KBM-7 (cell line): Measurements from ENCODE around the gene UNK.
"Not testable (repeated sequence)": the region's sequence is repeated elsewhere in the genome, so short reads cannot be mapped to it uniquely, and the experiment has no call there.

ENCODE experiments used
- DNase-seq: peaks from one replicate; pipeline ENCODE4 v3.0.0-alpha.2; 2015
- in situ Hi-C: fragments of 300-500 bp; cut with MboI; formaldehyde crosslinking; loops from 2 replicates; pipeline ENCODE4 v1.14.3; 2020; ENCODE audit warnings: low sequenced_read_pairs, low pct_unique_long_range_greater_than_20kb, mixed read lengths

UNK gene

DNA sequence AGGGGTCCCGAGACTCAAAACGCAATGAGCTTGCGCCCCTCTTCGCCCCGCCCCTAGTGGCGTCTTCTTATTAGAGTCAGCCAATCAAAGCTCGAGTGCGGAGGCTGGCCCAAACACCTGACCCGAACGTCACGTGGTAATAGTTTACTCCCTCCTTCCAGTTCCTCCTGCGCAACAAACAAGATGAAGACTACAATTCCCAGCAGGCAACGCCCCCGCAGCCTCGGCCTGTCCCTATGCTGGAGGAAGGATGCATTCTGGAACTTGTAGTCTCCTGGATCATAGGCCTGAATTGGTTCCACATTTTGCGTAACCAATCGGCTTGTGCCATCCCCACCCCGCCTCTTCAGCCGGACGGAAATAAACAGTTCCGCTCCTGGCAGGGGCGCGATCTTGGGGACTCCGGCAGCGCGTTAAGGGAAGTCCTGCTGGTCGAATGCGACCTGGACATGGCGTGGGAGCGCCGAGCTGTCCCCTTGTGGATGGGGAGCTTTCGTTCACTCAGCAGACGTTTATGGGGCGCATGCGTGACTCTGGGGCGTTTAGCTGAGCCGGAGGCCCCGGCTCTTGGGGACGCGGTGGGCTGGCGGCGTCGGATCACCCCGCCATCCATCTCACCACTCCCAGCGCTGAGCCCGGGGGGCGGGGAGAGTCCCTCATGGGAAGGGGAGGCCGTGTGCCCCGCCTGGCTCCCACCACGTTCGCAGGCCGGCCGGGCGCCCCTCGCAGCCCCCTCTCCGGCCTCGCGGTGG, 70.9 kb downstream of the UNK start, which contains the start of gene WBP2:
Gene WBP2, minus strand, starts transcription at position 26 of the 752 bp plus-strand sequence. CDS start 38 bp downstream, outside the sequence.
- in situ Hi-C loops, result no loop called here
- DNase-seq, result peak; percentile 100

DNA sequence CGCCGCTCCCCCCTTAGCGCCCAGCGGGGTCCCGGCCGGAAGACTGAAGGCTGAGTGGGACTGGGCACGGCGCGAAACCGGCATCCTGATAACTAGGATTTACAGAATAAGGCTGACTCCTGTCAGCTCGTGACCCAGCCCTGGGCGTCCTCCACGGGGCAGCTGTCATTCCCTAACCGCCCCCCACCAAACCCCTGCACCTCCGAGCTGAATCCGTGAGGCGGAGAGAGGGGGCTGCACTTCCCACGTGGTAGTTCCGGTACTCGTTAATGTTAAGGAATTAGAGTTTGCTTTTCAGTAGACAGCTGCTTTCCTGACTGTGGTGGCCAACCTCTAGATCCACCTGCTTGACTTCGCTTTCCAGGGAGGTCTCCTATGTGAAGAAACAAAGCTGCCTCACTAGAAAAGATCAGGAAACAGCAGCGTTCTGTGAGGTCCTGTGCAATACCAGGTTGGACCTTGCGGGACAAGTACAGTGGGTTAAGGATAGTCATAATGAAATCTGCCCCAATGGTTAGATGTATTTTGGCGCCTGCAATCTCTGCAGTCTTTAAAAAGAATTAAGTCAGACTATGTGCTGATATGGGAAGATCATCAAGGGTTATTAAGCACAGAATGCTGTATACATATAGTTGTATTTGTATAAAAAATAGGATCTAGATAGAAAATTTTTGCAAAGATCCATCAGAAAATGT, 71.6 kb downstream of the UNK start:
- in situ Hi-C loops, result no loop called here
- DNase-seq, result peak; percentile 66

DNA sequence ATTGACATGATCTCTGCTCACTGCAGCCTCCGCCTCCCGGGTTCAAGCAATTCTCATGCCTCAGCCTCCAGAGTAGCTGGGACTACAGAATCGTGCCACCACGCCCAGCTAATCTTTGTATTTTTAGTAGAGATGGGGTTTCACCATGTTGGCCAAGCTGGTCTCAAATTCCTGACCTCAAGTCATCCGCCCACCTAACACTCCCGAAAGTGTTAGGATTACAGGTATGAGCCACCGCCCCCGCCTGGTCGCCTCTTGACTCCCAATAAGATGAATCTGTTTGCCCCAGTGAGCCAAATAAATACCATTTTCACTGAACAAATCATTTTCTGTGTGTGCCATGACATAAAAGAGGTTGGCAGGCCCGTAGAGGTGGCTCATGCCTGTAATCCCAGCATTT, 74.8 kb downstream of the UNK start:
- DNase-seq, in situ Hi-C loops: not testable (repeated sequence)

DNA sequence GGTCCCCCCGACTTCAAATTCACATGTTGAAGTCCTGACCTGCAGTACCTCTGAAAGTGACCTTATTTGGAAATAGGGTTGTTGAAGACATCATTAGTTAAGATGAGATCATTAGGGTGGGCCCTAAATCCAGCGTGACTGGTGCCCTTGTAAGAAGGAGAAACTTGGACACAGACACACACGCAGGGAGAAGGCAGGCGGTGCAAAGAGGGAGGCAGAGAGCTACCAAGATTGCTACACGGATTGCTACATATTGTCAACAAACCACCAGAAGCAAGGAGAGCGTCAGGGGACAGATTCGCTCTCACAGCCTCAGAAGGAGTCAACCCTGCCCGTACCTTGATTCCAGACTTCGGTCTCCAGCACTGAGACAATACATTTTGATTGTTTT, 77.3 kb downstream of the UNK start:
- in situ Hi-C loops, result no loop called here
- no peak for DNase-seq

DNA sequence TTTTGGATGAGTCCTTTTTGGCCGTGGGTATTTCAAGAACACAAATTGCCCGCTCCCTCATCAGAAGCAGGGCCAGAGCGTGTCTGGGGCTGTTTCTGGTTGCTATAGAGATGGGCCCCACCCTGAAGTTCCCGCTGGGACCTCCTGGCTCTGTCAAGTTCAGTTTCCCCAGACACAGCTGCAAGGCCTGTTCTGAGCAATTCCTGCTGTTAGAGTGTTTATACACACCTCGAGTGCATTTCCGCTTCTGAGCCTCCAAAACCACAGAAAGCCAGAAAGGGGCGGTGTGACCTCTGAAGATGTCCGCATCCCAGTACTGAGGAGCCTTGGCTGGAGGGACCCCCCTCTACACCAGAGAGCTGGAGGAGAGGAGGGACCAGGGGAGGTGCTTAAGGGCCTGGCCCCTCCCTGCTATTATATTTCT, 79.9 kb downstream of the UNK start:
- in situ Hi-C loops, result no loop called here
- peak; percentile 90 for DNase-seq

DNA sequence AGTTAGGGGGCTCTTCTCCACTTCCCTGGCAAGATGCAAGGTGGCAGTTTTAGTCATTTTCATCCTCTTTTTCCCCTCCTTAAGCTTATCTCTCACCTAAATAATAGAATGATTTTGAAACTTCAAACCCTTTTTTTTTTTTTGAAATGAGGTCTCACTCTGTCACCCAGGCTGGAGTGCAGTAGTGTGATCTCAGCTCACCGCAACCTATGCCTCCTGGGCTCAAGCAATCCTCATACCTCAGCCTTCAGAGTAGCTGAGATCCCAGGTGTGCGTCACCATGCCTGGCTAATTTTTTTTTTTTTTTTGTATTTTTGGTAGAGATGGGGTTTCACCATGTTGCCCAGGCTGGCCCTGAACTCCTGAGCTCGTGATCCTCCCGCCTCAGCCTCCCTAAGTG, 80.3 kb downstream of the UNK start:
- in situ Hi-C loops, DNase-seq: not testable (repeated sequence)

DNA sequence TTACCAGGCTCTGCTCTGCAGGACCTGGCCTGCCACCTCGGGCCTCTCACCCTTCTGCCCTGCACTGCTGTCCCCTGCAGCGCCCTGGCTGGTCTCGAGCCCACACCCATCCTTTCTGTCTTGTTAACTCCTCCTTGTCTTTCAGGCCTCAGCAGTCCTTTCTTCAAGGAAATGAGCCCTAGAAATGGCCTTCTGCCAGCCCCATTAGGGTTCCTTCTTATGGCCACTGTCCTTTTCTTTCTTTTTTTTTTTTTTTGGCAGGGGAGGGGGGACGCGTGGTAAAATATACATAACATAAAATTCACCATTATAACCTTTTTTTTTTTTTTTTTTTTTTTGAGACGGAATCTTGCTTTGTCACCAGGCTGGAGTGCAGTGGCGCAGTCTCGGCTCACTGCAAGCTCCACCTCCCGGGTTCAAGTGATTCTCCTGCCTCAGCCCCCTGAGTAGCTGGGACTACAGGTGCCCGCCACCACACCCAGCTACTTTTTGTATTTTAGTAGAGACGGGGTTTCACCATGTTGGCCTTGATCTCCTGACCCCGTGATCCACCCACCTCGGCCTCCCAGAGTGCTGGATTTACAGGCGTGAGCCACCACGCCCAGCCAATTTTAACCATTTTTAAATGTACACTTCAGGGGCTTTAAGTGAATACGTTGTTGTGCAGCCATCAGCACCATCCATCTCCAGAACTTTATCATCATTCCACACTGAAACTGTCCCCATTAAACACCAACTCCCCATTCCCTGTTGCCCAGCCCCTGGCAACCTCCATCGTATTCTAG, 81.0 kb downstream of the UNK start:
- in situ Hi-C loops, DNase-seq: not testable (repeated sequence)

DNA sequence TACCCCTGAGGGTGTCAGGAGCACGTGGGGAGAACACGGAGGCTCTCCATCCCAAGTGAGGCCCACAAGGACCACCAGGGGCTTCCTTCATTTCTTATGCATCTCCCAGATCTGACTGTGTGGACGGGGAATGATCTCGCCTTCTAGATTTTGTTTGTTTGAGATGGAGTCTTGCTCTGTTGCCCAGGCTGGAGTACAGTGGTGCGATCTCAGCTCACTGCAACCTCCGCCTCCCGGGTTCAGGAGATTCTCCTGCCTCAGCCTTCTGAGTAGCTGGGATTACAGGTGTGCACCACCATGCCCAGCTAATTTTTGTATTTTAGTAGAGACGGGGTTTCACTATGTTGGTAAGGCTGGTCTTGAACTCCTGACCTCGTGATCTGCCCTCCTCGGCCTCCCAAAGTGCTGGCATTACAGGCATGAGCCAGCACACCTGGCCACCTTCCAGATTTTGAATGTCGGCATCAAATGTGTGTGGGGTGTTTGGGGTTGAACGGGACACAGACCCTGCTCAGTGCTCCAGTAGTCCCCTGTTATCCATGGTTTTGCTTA, 84.2 kb downstream of the UNK start:
- in situ Hi-C loops, DNase-seq: not testable (repeated sequence)

DNA sequence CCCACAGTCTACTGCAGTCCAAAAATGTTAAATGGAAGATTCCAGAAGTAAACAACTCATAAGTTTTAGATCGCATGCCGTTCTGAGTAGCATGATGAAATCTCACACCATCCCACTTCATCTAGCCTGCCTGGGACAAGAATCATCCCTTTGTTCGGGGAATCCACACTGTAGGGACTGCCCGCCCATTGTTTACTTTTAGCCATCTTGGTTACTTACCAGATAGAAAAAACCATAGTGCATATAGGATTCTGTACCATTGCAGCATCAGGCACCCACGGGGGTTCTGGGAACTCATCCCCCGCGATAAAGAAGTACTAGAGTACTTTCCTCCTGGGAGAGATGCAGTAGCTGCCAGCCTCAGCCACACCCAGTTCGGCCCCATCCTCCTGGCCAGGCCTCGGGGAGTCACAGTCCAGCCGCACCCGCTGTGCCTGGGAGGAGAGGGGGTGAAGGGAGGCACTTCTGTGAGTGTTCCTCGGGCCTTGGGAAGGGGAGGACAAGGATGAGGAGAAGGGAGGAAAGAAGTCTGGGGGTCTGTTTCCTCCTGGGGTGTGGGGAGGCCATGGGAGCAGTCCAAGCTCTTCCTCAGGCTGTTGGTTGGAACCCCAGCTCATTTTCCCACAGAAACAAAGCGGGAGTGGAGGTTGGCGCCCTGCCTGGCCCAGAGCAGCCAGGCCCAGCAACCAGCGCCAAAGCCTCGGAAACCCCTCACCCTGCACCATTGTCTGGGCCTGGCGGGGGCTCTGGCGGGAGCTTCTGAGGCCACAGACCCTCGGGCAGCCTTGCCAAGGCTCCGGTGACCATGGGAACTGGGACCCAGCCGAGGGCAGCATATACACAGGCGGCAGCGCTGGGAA, 84.9 kb downstream of the UNK start:
- in situ Hi-C loops, result no loop called here
- DNase-seq, result no peak

DNA sequence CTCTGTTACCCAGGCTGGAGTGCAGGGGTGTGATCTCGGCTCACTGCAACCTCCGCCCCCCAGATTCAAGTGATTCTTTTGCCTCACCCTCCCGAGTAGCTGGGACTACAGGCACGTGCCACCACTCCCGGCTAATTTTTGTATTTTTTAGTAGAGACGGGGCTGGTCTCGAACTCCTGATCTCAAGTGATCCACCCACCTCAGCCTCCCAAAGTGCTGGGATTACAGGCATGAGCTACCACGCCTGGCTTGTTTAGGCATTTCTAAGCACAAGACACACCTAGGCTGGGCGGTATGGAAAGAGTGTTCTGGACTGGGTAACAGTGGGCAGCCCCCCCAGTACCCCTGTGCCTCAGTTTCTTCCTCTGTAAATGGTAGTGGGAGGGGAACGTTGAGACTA, 85.6 kb downstream of the UNK start:
- DNase-seq, in situ Hi-C loops: not testable (repeated sequence)

DNA sequence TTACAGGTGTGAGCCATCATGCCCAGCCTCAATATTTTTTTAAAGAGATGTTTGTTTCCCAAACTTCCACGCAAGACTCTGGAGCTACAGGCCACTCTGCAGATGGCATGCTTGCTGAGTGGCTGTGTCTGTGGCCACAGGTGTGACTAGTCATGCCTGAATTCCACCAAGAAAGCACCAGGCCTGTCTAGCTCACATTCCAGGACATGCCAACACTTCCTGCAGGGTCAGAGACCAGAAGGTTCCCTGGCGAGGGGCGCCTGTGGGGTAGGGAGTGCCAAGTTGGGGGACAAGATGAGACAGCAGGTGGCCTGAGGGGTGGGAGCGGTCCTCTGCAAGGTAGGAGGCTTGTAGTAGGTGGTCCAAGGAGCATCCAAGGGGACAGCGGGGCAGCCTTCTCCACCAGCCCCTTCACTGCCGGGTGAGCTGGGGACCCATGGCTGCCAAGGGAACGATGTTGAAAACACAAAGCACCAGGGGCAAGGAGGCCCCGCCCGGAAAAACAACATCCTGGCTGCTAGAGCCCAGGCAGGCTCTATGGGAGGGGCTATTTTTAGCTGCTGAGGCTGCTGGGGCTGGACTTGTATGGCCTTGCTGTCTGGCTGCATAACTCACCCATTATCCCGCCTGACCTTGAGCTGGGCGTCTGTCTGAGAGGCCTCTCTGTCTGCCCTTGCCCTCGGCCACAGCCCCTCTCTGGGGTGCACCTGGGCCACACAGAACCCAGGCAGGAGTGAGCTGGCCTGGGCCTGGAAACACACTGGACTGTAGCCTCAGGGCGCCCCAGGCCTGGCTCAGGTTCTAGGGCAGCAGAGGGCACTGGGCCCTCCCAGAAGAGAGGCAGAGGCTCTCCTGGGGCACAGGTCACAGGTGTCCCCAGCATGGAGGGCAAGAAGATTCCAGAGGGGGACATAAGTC, 88.1 kb downstream of the UNK start:
- in situ Hi-C loops, result no loop called here

DNA sequence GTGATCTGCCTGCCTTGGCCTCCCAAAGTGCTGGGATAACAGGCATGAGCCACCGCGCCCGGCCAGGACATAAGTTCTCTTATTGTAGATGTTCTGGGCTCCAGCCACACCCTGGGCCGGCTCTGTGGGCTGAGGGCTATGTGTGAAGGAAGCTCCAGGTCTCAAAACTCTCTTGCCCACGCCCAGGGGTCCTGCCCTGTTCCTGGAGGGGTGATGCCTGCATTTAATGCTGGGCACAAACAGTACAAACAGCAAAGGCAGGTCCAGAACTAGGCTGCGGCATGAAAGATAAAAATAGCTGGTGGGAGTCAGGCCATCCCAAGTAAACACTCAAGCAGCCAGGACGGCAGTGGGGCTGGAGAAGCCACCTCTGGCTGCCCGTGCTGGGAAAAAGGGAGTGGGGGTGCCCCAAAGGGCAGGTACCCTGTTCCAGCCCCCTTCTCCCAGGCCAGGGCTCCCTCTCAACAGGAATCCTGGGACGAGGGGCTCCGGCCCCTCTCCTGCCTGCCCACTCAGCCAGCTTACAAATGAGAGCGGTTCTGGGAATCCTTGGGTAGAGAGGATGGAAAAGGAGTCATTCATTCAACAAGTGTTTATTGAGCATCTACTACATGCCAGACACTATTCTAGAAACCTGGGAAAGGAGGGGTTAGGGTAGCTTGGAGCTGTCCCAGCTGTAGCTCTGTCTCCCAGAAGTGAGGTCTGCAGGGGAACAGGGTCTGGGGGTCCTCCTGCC, 89.1 kb downstream of the UNK start:
- no peak for DNase-seq
- in situ Hi-C loops, result no loop called here

More for the DNA sequence above, 88.1 kb downstream of the UNK start:
- DNase-seq, result no peak

DNA sequence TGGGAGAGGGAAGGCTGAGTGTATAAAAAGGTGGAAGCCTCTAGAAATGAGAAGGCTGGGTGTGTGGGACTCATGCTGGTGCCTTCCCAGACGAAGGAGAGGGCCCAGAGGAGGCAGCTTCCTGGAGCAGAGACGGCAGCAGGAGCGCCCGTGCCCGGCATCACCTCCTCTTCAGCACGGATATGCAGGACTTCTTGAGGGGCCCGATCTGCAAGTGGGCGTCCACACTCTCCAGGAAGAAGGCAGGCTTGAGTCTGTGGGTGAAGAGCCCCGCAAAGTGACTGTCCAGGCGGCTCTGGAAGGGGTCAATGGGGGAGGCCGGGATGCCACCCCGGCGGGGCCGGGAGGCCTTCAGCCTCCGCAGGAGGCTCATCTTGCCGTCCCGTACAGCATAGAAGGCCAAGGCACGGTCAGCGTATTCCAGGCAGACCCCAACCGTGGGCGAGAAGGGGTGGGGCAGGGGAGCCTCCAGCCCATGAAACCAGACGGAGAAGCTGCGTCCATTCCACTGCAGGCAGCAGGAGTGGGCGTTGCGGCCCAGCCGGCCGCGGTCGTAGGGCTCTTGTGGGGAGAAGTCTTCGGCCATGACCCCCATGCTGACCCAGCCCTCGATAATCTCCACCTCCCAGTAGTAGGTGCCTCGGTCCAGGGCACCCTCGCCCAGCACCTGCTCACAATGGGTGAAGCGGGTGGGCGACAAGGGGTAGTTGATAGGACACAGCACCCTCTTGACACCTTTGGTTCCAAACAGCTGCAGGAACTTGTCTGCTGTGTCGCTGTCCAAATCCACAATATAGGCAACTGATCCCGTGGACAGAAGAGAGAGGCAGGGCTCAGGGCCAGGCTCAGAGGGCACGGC, 89.9 kb downstream of the UNK start:
- in situ Hi-C loops, result no loop called here
- DNase-seq, result no peak
